Ovary (tissue), 9 donors: Measurements from ENCODE around the gene SOD2. TPM values are rescaled to one million over a fixed set of nuclear protein-coding genes. Genes with fewer than 3 reads are reported as not detected.

Experiments
- DNase-seq, 5 donors: peaks; one replicate each; pipeline ENCODE4 v3.0.0-alpha.2; 2019 to 2020
- H3K27ac ChIP-seq, 2 donors: fragments of 200-600 bp; one replicate each; pipeline versions ENCODE4 v1.5.1 to v1.8.0; 2019 to 2022
- H3K27me3 ChIP-seq: fragments of 200-600 bp; one replicate; pipeline ENCODE4 v1.8.0; 2022
- H3K36me3 ChIP-seq: fragments of 200-600 bp; sonication (generic); one replicate; pipeline ENCODE4 v1.5.1; 2019
- H3K4me1 ChIP-seq: one replicate; pipeline ENCODE4 v1.8.1; 2013; ENCODE audit warnings: mild to moderate bottlenecking, moderate library complexity; ENCODE audit not compliant: insufficient read depth
- H3K4me3 ChIP-seq: fragments of 200-600 bp; sonication (generic); one replicate; pipeline ENCODE4 v1.5.1; 2017
- H3K9me3 ChIP-seq, 2 donors: fragments of 200-600 bp in 1 of 2; sonication (generic) in 1 of 2; one replicate each; pipeline versions ENCODE4 v1.5.1 to v1.8.1; 2013 to 2019; ENCODE audit warnings: mild to moderate bottlenecking in 1 of 2, moderate library complexity in 1 of 2
- EP300 ChIP-seq: sonication (generic); formaldehyde crosslinking; IDR thresholded peaks from one replicate; pipeline ENCODE4 v1.6.1; 2017; ENCODE audit warnings: antibody characterized with exemption
- POLR2A ChIP-seq: fragments of 450-650 bp; IDR thresholded peaks from one replicate; pipeline ENCODE4 v1.6.1; 2017; ENCODE audit warnings: antibody characterized with exemption, mild to moderate bottlenecking, moderate library complexity
- WGBS, 3 donors: extraction: QIAGEN DNeasy Blood & Tissue Kit in 1 of 3; methylation state at CpG; one replicate each; pipeline versions ENCODE4 v1.1.5 to v1.1.7; 2013 to 2017; 5-methylcytosine and 5-hydroxymethylcytosine counted together
- intact Hi-C, 4 donors: fragments of 100-400 bp; cut with DNase I; formaldehyde crosslinking; loops; one replicate each; pipeline versions ENCODE4 v1.11.0 to v1.15.1; 2022 to 2023
- polyA plus RNA-seq, 2 donors: library from polyadenylated mRNA; stranded (reverse); fragments of 200-250 nt in 1 of 2; fragments of 350-450 nt in 1 of 2; fragmentation: Illumina TruSeq in 1 of 2; extraction: RNeasy Lipid Tissue Mini Kit (QIAGEN cat#74804) in 1 of 2; gene quantifications; one replicate each; pipeline ENCODE4 v1.2.3, GENCODE V29; 2013 to 2014
- total RNA-seq, 7 donors: library from RNA; depleted of rRNA in 2 of 7; stranded (reverse); fragments of >200 nt in 2 of 7; fragmentation: NEBNext Ultra II Directional in 3 of 7; extraction: Animal tissue kit (Norgen Biotek cat#: 25700) in 3 of 7; gene quantifications; one replicate each; pipeline versions ENCODE4 v1.1.0 to v1.2.4, GENCODE V29; 2016 to 2023
- TF ChIP-seq, protein P1 (sequence below), 3 donors: fragments of 450-650 bp in 2 of 3; fragments of 200-600 bp in 1 of 3; IDR thresholded peaks; one replicate each; pipeline versions ENCODE4 v1.5.1 to v1.8.0; 2016 to 2022; ENCODE audit warnings: antibody characterized with exemption in 3 of 3, mild to moderate bottlenecking in 1 of 3
- donor health status: DM: no; HTN: no; CAD: no; lungs with moderate emphysema.
- donor health status: DM: no; HTN: no; CAD: no.
- donor health status: Bipolar disorder and iron deficiency.
- donor health status: DM: yes; HTN: yes; CAD: no.
- donor health status: DM: no; HTN: no; CAD: no.
- donor health status: DM: yes; HTN: yes; CAD: no.

The SOD2 gene
- total and polyA plus RNA-seq, 9 donors = 130 to 580 (median 190) TPM

DNA sequence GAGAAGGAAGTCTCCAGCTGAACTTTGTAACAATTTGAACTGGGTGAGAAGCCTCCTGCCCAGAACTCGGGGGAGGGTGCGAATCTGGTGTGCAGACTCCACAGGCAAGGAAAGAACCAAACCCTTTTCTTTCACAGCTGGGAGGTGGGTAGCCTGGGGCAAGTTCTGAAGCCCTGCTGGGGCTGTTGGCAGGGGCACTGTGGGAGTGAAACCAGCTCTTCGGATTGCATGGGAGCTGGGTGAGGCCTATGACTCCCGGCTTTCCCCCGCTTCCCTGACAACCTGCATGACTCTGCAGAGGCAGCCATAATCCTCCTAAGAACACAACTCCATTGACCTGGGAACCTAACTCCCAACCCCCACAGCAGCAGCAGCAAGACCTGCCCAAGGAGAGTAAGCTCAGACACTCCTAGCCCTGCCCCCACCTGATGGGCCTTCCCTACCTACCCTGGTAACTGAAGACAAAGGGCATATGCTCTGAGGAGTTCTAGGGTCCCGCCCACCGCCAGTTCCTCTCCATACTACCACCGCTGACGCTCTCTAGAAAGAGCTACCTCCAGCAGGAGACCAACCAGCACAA, 37.5 kb downstream of the SOD2 start:
- intact Hi-C loops = loop anchor here in 3 of 4 donors (10.0 kb wide), 2 partner anchors 481 to 491 kb away; partner anchors contain the start of gene FNDC1 (in 1 of the 3)
- H3K27me3 ChIP-seq = no peaks in the 10 kb centered on the region
- no peaks in the 10 kb centered on the region for H3K9me3 ChIP-seq
- no peaks in the 10 kb centered on the region for H3K4me1 ChIP-seq
- no peak for DNase-seq
- no peak overlapping the region for H3K27ac ChIP-seq
- H3K36me3 ChIP-seq = no peaks in the 10 kb centered on the region
- H3K4me3 ChIP-seq = no peak overlapping the region
- WGBS, 3 donors = 83 to 97% (median 91%) methylated on average over 9 of the region's 9 CpGs
- TF ChIP-seq, protein P1, sequence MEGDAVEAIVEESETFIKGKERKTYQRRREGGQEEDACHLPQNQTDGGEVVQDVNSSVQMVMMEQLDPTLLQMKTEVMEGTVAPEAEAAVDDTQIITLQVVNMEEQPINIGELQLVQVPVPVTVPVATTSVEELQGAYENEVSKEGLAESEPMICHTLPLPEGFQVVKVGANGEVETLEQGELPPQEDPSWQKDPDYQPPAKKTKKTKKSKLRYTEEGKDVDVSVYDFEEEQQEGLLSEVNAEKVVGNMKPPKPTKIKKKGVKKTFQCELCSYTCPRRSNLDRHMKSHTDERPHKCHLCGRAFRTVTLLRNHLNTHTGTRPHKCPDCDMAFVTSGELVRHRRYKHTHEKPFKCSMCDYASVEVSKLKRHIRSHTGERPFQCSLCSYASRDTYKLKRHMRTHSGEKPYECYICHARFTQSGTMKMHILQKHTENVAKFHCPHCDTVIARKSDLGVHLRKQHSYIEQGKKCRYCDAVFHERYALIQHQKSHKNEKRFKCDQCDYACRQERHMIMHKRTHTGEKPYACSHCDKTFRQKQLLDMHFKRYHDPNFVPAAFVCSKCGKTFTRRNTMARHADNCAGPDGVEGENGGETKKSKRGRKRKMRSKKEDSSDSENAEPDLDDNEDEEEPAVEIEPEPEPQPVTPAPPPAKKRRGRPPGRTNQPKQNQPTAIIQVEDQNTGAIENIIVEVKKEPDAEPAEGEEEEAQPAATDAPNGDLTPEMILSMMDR (IDR thresholded peaks at IDR 0.05) = no peak
- TF ChIP-seq POLR2A = no peak
- no peak for TF ChIP-seq EP300

DNA sequence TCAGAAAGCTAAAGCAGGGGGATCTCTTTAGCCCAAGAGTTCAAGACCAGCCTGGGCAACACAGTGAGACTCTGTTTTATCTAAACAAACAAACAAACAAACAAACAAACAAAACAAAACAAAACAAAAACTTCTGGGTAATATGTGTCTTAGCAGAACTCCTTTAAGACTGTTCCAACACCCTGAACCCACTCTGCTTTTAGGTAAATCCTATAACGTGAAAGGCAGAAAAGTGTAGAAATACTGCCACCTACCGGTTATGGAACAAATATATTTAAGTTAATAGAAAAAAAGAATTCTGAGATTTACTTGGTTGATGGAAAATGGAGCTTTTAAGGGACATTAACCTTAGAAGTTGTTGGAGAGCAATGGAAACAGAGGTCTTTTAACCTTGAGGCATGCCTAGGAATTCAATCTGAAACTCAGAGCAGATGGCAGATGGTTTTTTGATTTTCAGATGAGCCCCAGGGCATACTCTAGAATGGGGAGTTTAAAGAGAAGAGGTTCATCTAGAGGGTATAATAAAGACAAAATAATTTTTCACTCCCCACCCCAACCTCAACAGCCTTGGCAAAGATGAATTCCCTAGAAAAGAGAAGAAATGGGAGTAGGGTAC, 38.5 kb downstream of the SOD2 start:
- WGBS, 3 donors = 0 to 2% (median 0%) methylated on average over 2 of the region's 2 CpGs
- TF ChIP-seq EP300 (no peak), POLR2A (no peak)
- TF ChIP-seq, protein P1 (IDR thresholded peaks at IDR 0.05) = peak; percentile 19 to 51 (median 36)

GRCh38 chr6:159650314-159650713, 42.7 kb downstream of the SOD2 start:
- Histone ChIP-seq H3K4me3 (no peak overlapping the region), H3K27ac (no peak overlapping the region), H3K27me3 (no peaks in the 10 kb centered on the region), H3K9me3 (no peaks in the 10 kb centered on the region), H3K36me3 (no peaks in the 10 kb centered on the region), H3K4me1 (no peaks in the 10 kb centered on the region)
- WGBS, 3 donors = 87 to 90% (median 88%) methylated on average over 8 of the region's 8 CpGs
- no peak for DNase-seq
- intact Hi-C loops = loop anchor here in 3 of 4 donors (10.0 kb wide), 2 partner anchors 476 to 486 kb away; partner anchors contain the start of gene FNDC1 (in 1 of the 3)
- TF ChIP-seq EP300 (no peak), POLR2A (no peak)
- TF ChIP-seq, protein P1 (IDR thresholded peaks at IDR 0.05) = no peak

More for the DNA sequence above, 38.5 kb downstream of the SOD2 start:
- H3K27me3 ChIP-seq = no peaks in the 10 kb centered on the region
- no peak overlapping the region for H3K4me3 ChIP-seq
- H3K27ac ChIP-seq = no peak overlapping the region
- no peaks in the 10 kb centered on the region for H3K36me3 ChIP-seq
- intact Hi-C loops = loop anchor here in 3 of 4 donors (10.0 kb wide), 2 partner anchors 480 to 490 kb away; partner anchors contain the start of gene FNDC1 (in 1 of the 3)
- no peaks in the 10 kb centered on the region for H3K4me1 ChIP-seq
- DNase-seq = no peak
- H3K9me3 ChIP-seq = no peaks in the 10 kb centered on the region

DNA sequence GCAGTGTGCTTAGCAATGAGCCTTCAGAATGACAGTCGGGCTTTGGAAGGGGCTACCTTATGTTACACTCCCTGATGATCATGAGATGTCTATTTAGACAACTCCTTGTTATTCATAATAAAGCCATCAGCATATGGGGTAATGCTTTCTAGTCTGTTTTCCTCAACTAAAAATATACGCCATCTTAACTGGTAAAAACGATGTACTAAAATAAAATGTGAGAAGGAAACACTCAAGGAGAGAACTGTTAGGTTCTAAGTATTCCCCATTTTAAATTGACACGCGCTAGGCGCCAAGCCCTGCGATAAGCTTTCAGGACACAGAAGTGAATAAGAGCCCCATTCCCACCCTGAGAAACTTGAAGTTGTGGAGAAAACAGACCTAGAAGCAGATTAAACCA, 43.6 kb downstream of the SOD2 start:
- Histone ChIP-seq H3K27me3 (no peaks in the 10 kb centered on the region), H3K4me3 (no peak overlapping the region), H3K27ac (no peak overlapping the region), H3K9me3 (no peaks in the 10 kb centered on the region), H3K36me3 (no peaks in the 10 kb centered on the region), H3K4me1 (no peaks in the 10 kb centered on the region)
- TF ChIP-seq POLR2A = no peak
- TF ChIP-seq, protein P1 (IDR thresholded peaks at IDR 0.05) = no peak
- no peak for TF ChIP-seq EP300
- whole genome bisulfite sequencing, 3 donors = 91 to 94% (median 92%) methylated on average over 7 of the region's 7 CpGs
- no peak for DNase-seq
- intact Hi-C loops = no loop called here
